HEK293T (cell line): ENCODE measurements around the gene SLC27A3.

Experiments used
- ARNT ChIP-seq: fragments of 450-650 bp; IDR thresholded peaks from 2 replicates; pipeline ENCODE4 v1.6.1; 2017; ENCODE audit warnings: mild to moderate bottlenecking
- BHLHE40 ChIP-seq: fragments of 450-650 bp; IDR thresholded peaks from 2 replicates; pipeline ENCODE4 v1.6.1; 2016; ENCODE audit warnings: mild to moderate bottlenecking, moderate library complexity, borderline replicate concordance
- FOXM1 ChIP-seq: fragments of 450-650 bp; IDR thresholded peaks from 2 replicates; pipeline ENCODE4 v1.6.1; 2017; ENCODE audit warnings: mild to moderate bottlenecking, borderline replicate concordance
- SUZ12 ChIP-seq: fragments of 450-650 bp; IDR thresholded peaks from 2 replicates; pipeline ENCODE4 v1.6.1; 2016; ENCODE audit warnings: mild to moderate bottlenecking

DNA sequence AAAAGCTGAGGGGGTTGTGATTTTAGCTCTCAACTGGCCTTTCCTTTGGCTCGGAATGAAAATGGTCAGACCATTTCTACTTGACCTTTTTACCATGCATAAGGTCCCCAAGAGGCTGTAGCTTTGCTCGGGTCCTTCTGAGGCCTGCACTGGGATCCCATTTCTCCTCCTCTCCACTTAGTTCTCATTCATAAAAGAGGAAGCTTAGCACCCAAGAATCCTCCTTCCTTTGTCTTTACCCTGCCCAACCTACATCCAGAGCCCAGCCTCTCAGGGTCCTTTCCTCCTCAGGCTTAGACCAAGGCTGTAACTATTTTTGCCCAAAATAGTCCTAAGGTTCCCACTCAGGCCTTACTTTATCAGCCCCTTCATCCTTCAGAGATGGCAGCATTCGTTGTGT, 6.0 kb upstream of the SLC27A3 start:
- TF ChIP-seq SUZ12 (no peak), BHLHE40 (no peak), FOXM1 (no peak), ARNT (no peak)
